Measurements from ENCODE around the gene LIN7B.

Gene LIN7B

GRCh38 chr19:49149652-49150105 lies 35.5 kb downstream of the LIN7B start:
- peak; percentile 87 for DNase-seq (ENCODE audit: low spot score)
- peak overlapping the region; percentile 87 for H3K27ac ChIP-seq
- POLR2A ChIA-PET (ENCODE audit: low non-redundant PET), result interaction anchor here (0.8 kb wide), 1 partner anchor 23 kb away, joined by 8 read pairs; no protein-coding TSS in a partner anchor

GRCh38 chr19:49150106-49150943 lies 36.2 kb downstream of the LIN7B start:
- ChIA-PET POLR2A (ENCODE audit: low non-redundant PET) (interaction anchor here (0.6 kb wide), 1 partner anchor 9 kb away, joined by 3 read pairs; no protein-coding TSS in a partner anchor), CTCF (interaction anchor here (0.6 to 1.3 kb wide), 2 partner anchors 31 to 49 kb away, joined by 4 to 6 read pairs; no protein-coding TSS in a partner anchor)
- peak; percentile 84 for DNase-seq (ENCODE audit: low spot score)
- no peak for TF ChIP-seq CTCF (conservative IDR thresholded peaks at IDR 0.05; ENCODE audit: low read depth)
- peak overlapping the region; percentile 87 for H3K27ac ChIP-seq

More at GRCh38 chr19:49149652-49150105, 35.5 kb downstream of the LIN7B start:
- TF ChIP-seq CTCF (conservative IDR thresholded peaks at IDR 0.05; ENCODE audit: low read depth), result no peak
- CTCF ChIA-PET, result interaction anchor here (0.6 to 3.7 kb wide), 2 partner anchors 52 to 62 kb away, joined by 4 to 14 read pairs; no protein-coding TSS in a partner anchor

- ChIA-PET CTCF (interaction anchor here (0.6 to 1.3 kb wide), 2 partner anchors 31 to 48 kb away, joined by 4 to 6 read pairs; no protein-coding TSS in a partner anchor), POLR2A (ENCODE audit: low non-redundant PET) (no interaction called here)
- H3K27ac ChIP-seq, result peak overlapping the region; percentile 87
- DNase-seq (ENCODE audit: low spot score), result no peak
- no peak for TF ChIP-seq CTCF (conservative IDR thresholded peaks at IDR 0.05; ENCODE audit: low read depth)
Measured at GRCh38 chr19:49150944-49151243, 36.7 kb downstream of the LIN7B start.

GRCh38 chr19:49151267-49152118 lies 37.3 kb downstream of the LIN7B start:
- DNase-seq (ENCODE audit: low spot score), result peak; percentile 92
- ChIA-PET POLR2A (ENCODE audit: low non-redundant PET) (no interaction called here), CTCF (interaction anchor here (0.8 to 1.3 kb wide), 2 partner anchors 37 to 47 kb away, joined by 3 to 6 read pairs; partner anchors contain the start of gene LIN7B)
- peak overlapping the region; percentile 87 for H3K27ac ChIP-seq
- TF ChIP-seq CTCF (conservative IDR thresholded peaks at IDR 0.05; ENCODE audit: low read depth), result no peak

- TF ChIP-seq CTCF (conservative IDR thresholded peaks at IDR 0.05; ENCODE audit: low read depth), result no peak
- POLR2A ChIA-PET (ENCODE audit: low non-redundant PET), result interaction anchor here (0.6 kb wide), 1 partner anchor 31 kb away, joined by 3 read pairs; no protein-coding TSS in a partner anchor
- CTCF ChIA-PET, result interaction anchor here (0.8 kb wide), 1 partner anchor 38 kb away, joined by 3 read pairs; the partner anchor contains the start of gene LIN7B
- H3K27ac ChIP-seq, result peak overlapping the region; percentile 87
- no peak for DNase-seq (ENCODE audit: low spot score)
Measured at GRCh38 chr19:49152119-49152550, 38.0 kb downstream of the LIN7B start.
